Sigmoid colon (tissue), 4 donors: ENCODE data around the gene CIDEB.

Experiments used
- CTCF ChIP-seq, 4 experiments: fragments of 450-650 bp in 3 of 4; fragments of 200-600 bp in 1 of 4; IDR thresholded peaks; one replicate each; pipeline ENCODE4 v1.5.1; 2016 to 2019; ENCODE audit warnings: antibody characterized with exemption in 4 of 4, mild to moderate bottlenecking in 3 of 4, moderate library complexity in 2 of 4
- POLR2AphosphoS5 ChIP-seq, 4 donors: sonication (generic); formaldehyde crosslinking; IDR thresholded peaks; one replicate each; pipeline ENCODE4 v1.6.1; 2017; ENCODE audit warnings: antibody characterized with exemption in 4 of 4

- TF ChIP-seq CTCF (IDR thresholded peaks at IDR 0.05) (no peak), POLR2AphosphoS5 (IDR thresholded peaks at IDR 0.05) (no peak)
These were observed 14.3 kb downstream of the CIDEB start for GRCh38 chr14:24293525-24293924.
